ENCODE data around the gene RTP1.

DNA sequence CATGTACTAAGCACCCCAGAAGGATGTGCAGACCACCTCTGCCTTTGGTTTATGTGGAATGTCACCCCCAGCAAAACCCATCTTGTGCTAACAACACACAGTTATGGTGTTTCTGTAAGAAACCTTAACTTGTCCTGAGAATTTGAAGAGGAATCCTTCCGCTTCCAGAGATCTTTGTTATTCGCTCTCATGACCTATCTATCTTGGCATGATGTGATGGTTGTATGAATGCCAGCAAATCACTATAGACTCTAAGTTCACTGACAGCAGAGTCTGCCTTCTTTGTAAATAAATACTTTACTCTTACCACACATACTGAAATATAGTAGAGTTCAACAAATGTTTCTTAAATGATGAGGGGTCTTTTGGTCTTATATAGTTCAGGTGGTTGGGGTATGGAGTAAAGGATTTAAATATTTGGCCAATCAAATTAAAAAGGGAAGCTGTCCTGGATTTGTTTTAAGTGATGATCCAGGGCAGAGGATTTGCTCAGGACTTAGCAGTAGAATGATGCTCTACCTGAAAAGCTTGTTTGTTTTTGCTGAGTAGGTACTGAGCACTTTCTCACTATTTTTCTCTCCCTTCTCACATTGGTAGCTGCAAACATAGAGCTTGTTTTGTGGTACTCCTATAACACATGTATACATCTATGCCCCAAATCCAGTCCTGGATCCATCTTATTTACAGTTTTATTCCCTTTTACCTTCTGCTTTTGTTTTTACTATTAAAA, 27.9 kb upstream of the RTP1 start:
- TF ChIP-seq, protein P1, sequence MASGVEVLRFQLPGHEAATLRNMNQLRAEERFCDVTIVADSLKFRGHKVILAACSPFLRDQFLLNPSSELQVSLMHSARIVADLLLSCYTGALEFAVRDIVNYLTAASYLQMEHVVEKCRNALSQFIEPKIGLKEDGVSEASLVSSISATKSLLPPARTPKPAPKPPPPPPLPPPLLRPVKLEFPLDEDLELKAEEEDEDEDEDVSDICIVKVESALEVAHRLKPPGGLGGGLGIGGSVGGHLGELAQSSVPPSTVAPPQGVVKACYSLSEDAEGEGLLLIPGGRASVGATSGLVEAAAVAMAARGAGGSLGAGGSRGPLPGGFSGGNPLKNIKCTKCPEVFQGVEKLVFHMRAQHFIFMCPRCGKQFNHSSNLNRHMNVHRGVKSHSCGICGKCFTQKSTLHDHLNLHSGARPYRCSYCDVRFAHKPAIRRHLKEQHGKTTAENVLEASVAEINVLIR (CRISPR knock-in tag; IDR thresholded peaks at IDR 0.05): no peak
- TF ChIP-seq SIX5 (IDR thresholded peaks at IDR 0.05; ENCODE audit: borderline replicate concordance in 1 of 2, insufficient read depth in 1 of 2, low read depth in 1 of 2, low read length in 2 of 2) (no peak), RAD21 (CRISPR knock-in tag; conservative IDR thresholded peaks at IDR 0.05 in 1 of 2, IDR thresholded peaks at IDR 0.05 in 1 of 2) (no peak)
